HUES48 (cell line): ENCODE measurements around the gene GPC5.
"Not testable (repeated sequence)": the region's sequence is repeated elsewhere in the genome, so short reads cannot be mapped to it uniquely, and the experiment has no call there.

Experiments used
- H3K27ac ChIP-seq: one replicate; pipeline ENCODE4 v1.7.0; 2013; ENCODE audit warnings: low read depth, low read length, inconsistent platforms
- H3K27me3 ChIP-seq: 2 replicates; pipeline ENCODE4 v1.6.1; 2013; ENCODE audit warnings: mild to moderate bottlenecking, low read length; ENCODE audit not compliant: control insufficient read depth, insufficient read depth
- H3K36me3 ChIP-seq: 2 replicates; pipeline ENCODE4 v1.6.1; 2013; ENCODE audit warnings: low read length; ENCODE audit not compliant: control insufficient read depth, insufficient read depth
- H3K4me1 ChIP-seq: 2 replicates; pipeline ENCODE4 v1.6.1; 2013; ENCODE audit warnings: mild to moderate bottlenecking, low read length; ENCODE audit not compliant: control insufficient read depth, insufficient read depth
- H3K4me3 ChIP-seq: 2 replicates; pipeline ENCODE4 v1.5.1; 2013; ENCODE audit warnings: mild to moderate bottlenecking, low read depth, low read length
- H3K9ac ChIP-seq: 2 replicates; pipeline ENCODE4 v1.6.1; 2013; ENCODE audit warnings: mild to moderate bottlenecking, low read depth, low read length, moderate library complexity
- H3K9me3 ChIP-seq: 2 replicates; pipeline ENCODE4 v1.6.1; 2013; ENCODE audit warnings: low read length; ENCODE audit not compliant: control insufficient read depth, insufficient read depth

The GPC5 gene

DNA sequence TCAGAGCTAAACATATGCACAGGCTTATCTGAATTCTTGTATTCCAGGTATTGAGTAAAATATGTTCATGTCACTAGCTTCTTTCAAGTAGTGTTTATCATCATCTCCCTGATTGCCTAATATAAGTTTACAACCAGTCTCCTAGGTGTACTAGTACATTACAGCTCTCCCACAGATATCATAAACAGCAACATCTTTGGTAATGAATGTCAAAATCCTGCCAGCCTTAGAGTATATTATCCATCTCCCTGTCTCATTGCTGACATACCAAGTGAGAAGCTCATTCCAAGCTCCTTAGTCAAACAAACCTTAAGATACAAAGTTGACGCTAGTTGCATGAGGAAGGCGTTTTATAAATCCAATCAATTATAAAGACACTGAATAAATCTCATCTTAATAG, 1139.0 kb downstream of the GPC5 start:
- Histone ChIP-seq H3K4me3 (no peak overlapping the region), H3K9me3 (no peaks in the 10 kb centered on the region), H3K9ac (no peak overlapping the region), H3K36me3 (no peaks in the 10 kb centered on the region), H3K27ac (no peak overlapping the region), H3K4me1 (no peaks in the 10 kb centered on the region; the same call in 1 of the 2 replicates), H3K27me3 (no peaks in the 10 kb centered on the region)

DNA sequence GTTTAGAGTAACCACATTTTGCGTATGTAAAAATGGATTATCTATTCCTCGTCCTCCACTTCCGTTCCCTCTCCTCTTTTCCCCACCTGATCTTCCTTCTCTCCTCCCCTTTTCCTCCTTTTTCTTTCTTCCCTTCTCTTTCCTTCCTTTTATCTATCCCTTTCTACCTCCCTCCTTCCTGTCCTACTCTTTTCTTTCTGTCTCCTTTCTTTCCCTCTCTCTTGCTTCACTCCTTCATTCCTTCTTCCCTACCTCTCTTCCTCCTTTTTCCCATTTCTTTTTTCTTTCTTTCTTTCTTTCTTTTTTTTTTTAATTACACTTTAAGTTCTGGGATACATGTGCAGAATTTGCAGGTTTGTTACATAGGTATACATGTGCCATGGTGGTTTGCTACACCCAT, 1139.7 kb downstream of the GPC5 start:
- H3K4me3 ChIP-seq, result no peak overlapping the region
- H3K9ac ChIP-seq, result no peak overlapping the region
- no peaks in the 10 kb centered on the region for H3K27me3 ChIP-seq
- no peaks in the 10 kb centered on the region for H3K9me3 ChIP-seq
- H3K4me1 ChIP-seq, result no peaks in the 10 kb centered on the region; the same call in 1 of the 2 replicates
- no peaks in the 10 kb centered on the region for H3K36me3 ChIP-seq
- H3K27ac ChIP-seq, result no peak overlapping the region

DNA sequence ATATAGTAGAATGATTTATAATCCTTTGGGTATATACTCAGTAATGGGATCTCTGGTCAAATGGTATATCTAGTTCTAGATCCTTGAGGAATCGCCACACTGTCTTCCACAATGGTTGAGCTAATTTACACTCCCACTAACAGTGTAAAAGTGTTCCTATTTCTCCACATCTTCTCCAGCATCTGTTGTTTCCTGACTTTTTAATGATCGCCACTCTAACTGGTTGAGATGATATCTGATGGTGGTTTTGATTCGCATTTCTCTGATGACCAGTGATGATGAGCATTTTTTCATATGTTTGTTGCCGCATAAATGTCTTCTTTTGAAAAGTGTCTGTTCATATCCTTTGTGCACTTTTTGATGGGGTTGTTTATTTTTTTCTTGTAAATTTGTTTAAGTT, 1140.7 kb downstream of the GPC5 start:
- H3K36me3 ChIP-seq, H3K27me3 ChIP-seq, H3K9ac ChIP-seq, H3K27ac ChIP-seq, H3K9me3 ChIP-seq, H3K4me1 ChIP-seq, H3K4me3 ChIP-seq: not testable (repeated sequence)

DNA sequence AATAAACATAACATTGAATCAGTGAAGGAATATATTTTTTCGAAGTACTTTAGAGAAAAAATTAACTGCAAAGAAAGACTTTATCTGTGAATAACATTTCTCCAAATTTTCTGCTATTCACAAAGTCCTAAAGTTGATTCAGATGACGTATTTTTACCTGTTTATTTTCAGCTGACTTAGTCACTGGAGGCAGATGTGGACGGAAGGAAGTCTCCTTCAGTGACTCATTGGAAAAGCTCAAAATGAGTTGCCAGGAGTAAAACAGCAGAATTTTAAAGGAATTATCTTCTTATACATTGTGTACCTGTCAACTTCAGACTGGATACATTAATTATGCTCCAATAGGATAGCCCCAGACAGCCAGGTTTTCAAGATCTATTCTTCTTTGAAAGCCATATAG, 1148.8 kb downstream of the GPC5 start:
- H3K4me3 ChIP-seq, result no peak overlapping the region
- no peaks in the 10 kb centered on the region for H3K4me1 ChIP-seq
- H3K36me3 ChIP-seq, result no peaks in the 10 kb centered on the region
- no peak overlapping the region for H3K9ac ChIP-seq
- no peaks in the 10 kb centered on the region for H3K27me3 ChIP-seq
- no peak overlapping the region for H3K27ac ChIP-seq
- no peaks in the 10 kb centered on the region for H3K9me3 ChIP-seq

DNA sequence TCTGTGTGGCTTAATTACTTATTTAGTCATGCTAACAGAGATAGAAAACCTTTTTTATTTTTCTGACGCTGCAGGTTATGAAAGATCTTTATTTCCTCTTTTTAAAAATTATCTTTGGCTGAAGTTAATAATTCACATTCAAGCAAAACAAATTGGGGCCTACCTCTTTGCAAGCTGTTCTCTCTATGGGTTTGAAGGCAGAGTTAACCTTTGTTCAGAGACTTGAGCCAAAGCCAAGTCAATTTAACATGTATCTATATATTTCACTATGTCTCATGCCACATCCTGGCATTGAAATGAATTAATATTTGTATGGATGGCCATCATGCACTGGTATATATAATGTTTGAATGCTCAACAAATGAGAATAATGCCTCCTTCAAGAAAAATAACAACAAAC, 1150.9 kb downstream of the GPC5 start:
- Histone ChIP-seq H3K36me3 (no peaks in the 10 kb centered on the region), H3K4me1 (no peaks in the 10 kb centered on the region)

DNA sequence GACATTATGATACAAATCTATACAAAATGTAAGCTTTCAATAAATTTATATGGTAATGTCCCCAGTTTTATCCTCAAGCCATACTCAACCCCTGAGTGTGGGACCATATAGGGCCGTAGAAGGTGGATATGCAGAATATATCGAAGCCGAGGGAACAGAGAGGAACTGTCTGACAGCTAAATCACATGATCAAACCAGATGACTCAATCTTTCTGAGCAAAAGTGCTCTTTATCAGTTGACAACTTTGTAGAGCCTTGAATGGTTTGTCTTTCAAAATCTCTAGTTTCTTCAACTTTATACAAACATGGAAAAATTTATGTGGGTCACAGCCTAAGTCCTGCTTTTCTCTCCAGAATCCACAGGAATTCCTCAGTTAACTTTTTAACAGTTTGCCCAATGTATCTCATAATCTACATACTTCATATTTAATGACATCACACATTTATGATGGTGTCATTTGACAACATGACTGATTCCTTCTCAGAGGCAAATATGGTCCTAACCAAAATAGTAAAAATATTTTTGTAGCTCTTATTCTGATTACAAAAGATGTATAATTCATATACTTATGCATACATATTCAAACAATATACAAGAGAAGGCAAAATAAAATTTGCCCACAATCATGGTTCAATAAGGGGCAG, 1155.2 kb downstream of the GPC5 start:
- no peaks in the 10 kb centered on the region for H3K27me3 ChIP-seq
- no peak overlapping the region for H3K27ac ChIP-seq
- H3K4me1 ChIP-seq, result no peaks in the 10 kb centered on the region
- H3K9me3 ChIP-seq, result no peaks in the 10 kb centered on the region
- no peaks in the 10 kb centered on the region for H3K36me3 ChIP-seq
- no peak overlapping the region for H3K9ac ChIP-seq
- H3K4me3 ChIP-seq, result no peak overlapping the region

More for the DNA sequence above, 1150.9 kb downstream of the GPC5 start:
- Histone ChIP-seq H3K4me3 (no peak overlapping the region), H3K27me3 (no peaks in the 10 kb centered on the region), H3K9me3 (no peaks in the 10 kb centered on the region), H3K9ac (no peak overlapping the region), H3K27ac (no peak overlapping the region)

DNA sequence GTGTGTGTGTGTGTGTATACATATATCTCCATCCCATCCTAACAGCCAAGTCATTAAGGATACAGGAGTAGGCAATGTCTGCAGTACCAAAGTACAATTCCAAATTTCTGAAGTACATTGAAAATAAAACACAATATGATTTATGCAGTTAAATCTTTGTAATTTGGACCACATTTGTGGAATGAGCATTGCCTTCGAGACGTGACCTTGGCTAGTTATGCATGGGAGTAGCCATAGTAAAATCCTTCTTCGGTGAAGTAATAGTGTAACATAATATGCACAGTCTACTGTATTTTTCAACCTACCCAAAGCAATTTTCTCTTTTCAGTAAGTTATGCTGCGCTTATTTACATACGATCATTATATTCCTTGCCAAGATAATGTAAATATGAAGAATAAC, 1162.5 kb downstream of the GPC5 start:
- H3K9me3 ChIP-seq, result no peaks in the 10 kb centered on the region
- peaks cover 9% of the 10 kb centered on the region; the same call in 1 of the 2 replicates for H3K4me1 ChIP-seq
- H3K27ac ChIP-seq, result no peak overlapping the region
- H3K4me3 ChIP-seq, result no peak overlapping the region
- no peaks in the 10 kb centered on the region for H3K27me3 ChIP-seq
- no peak overlapping the region for H3K9ac ChIP-seq
- no peaks in the 10 kb centered on the region for H3K36me3 ChIP-seq

DNA sequence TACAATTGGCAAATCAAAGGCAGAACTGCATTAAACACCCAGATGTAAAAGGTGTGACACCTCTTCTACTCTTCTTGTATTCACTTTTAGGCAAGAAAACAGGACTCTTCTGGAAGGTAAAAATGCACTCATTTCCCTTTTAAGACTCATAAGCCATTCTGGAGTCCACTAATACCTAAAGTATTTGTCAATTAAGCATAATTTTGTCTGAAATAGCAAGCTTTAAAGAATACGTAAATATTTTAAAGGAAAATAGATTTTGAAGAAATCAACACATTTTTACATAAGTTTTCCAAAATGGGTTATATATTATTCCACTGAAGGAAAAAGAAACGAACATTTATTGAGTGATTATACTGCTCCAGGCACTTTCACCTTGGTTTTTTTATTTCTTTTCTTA, 1166.5 kb downstream of the GPC5 start:
- no peak overlapping the region for H3K4me3 ChIP-seq
- H3K9me3 ChIP-seq, result no peaks in the 10 kb centered on the region
- H3K9ac ChIP-seq, result no peak overlapping the region
- no peaks in the 10 kb centered on the region for H3K27me3 ChIP-seq
- H3K27ac ChIP-seq, result no peak overlapping the region
- H3K36me3 ChIP-seq, result no peaks in the 10 kb centered on the region
- H3K4me1 ChIP-seq, result no peaks in the 10 kb centered on the region

DNA sequence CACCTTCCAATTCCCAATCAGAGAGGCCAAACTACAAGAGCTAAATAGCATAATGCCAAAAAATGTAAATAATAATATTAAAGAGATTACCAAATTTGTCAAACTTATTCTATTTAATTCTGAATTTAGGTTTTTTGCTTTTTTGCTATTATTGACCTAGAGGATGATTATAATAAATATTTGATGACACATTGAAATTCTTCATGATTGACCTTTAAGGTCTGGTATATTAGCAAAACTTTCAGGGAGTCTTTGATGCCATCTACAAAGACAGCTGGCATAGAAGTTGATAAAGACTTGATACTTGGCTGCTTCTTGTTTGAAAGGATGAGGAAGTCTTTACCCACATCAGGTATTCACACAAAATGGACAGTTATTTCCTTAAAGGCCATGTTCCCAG, 1168.3 kb downstream of the GPC5 start:
- Histone ChIP-seq H3K4me1 (no peaks in the 10 kb centered on the region), H3K36me3 (no peaks in the 10 kb centered on the region), H3K9me3 (no peaks in the 10 kb centered on the region), H3K27ac (no peak overlapping the region), H3K4me3 (no peak overlapping the region), H3K27me3 (no peaks in the 10 kb centered on the region), H3K9ac (no peak overlapping the region)

DNA sequence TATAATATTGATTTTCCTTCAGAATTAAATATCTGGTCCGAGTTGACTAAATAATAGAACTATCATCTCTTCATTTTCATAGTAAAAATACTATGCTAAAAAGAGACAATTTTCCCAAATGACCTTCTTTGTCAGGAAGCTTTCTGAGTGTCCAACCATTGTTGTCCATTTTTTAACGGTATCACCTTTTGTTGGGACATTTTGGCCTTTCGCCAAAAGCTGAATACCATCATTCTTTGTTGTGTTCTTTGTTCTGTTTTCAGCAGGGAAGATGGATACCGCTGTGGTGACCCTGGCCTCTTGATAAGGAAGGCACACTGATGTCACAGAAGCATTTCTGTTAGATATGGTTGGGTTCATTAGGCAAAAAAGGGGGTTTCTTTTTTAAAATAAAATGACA, 1173.8 kb downstream of the GPC5 start:
- Histone ChIP-seq H3K9ac (no peak overlapping the region), H3K27ac (no peak overlapping the region), H3K27me3 (no peaks in the 10 kb centered on the region), H3K9me3 (no peaks in the 10 kb centered on the region), H3K4me3 (no peak overlapping the region), H3K36me3 (no peaks in the 10 kb centered on the region), H3K4me1 (no peaks in the 10 kb centered on the region)

DNA sequence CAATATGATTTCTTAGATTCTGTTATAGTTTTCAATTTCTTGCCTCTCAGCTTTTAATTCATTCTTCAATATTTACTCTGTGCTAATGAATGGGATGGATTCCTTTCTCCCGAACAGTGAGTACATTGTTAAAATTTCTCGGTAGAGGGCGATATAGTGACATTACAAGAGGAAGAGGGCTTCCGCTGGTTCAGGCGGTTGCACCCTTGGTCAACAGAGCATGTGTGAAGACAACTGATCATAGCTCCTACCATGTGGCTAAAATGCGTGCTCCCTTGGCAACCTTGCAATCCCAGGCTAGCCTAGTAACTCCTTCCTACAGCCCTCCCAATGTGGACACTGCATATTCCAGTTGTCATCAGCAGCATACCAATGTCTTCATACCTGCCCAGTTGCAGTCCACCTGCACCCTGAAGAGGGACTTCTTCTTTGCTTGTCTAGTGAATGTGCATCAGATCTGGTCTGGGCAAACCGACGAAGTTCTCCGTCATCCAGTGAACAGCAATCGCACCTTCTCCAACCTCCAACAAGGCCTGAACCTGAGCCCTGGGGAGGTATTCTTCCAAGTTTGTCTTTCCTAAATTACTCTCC, 1175.1 kb downstream of the GPC5 start:
- H3K4me3 ChIP-seq, result no peak overlapping the region
- H3K4me1 ChIP-seq, result no peaks in the 10 kb centered on the region
- H3K9me3 ChIP-seq, result no peaks in the 10 kb centered on the region
- no peak overlapping the region for H3K27ac ChIP-seq
- no peak overlapping the region for H3K9ac ChIP-seq
- no peaks in the 10 kb centered on the region for H3K36me3 ChIP-seq
- H3K27me3 ChIP-seq, result no peaks in the 10 kb centered on the region
